Stimulated activated effector memory CD8-positive, alpha-beta T cell treated with anti-CD3 and anti-CD28 coated beads, Interleukin-12 subunit alpha, Interleukin-12 subunit beta, amount 100 ng/mL, for 72 hours (primary cell): ENCODE data around the gene JOSD1.
A peak's percentile ranks its signal among the peaks of the same experiment; 100 is the strongest.

Experiments used
- ATAC-seq: fragments of 150-1000 bp; cut with Tn5 transposase; 2 replicates; pipeline ENCODE4 v1.10.0; 2021
- DNase-seq, 2 donors: peaks; one replicate each; pipeline ENCODE4 v3.0.0; 2021 to 2022; ENCODE audit warnings: low spot score in 2 of 2
- H3K27ac Mint-ChIP-seq: one replicate; pipeline ENCODE4 v1.8.0; 2022; ENCODE audit warnings: mild to moderate bottlenecking, mixed read lengths
- H3K36me3 Mint-ChIP-seq: one replicate; pipeline ENCODE4 v1.8.0; 2022; ENCODE audit warnings: mild to moderate bottlenecking, mixed read lengths
- H3K4me1 Mint-ChIP-seq: one replicate; pipeline ENCODE4 v1.8.0; 2022; ENCODE audit warnings: mixed read lengths
- H3K4me3 Mint-ChIP-seq: one replicate; pipeline ENCODE4 v1.8.0; 2022; ENCODE audit warnings: mild to moderate bottlenecking, mixed read lengths
- H3K9me3 Mint-ChIP-seq: one replicate; pipeline ENCODE4 v1.8.0; 2022; ENCODE audit warnings: mixed read lengths

Gene JOSD1

GRCh38 chr22:38710351-38710750 is 9.6 kb upstream of the JOSD1 start:
- DNase-seq: no peak
- no peak for ATAC-seq
- Mint-ChIP-seq H3K4me3 (no peak overlapping the region), H3K36me3 (peaks cover 71% of the 10 kb centered on the region), H3K4me1 (peaks cover 76% of the 10 kb centered on the region), H3K9me3 (no peaks in the 10 kb centered on the region), H3K27ac (no peak overlapping the region)

GRCh38 chr22:38709306-38709705 is 8.6 kb upstream of the JOSD1 start:
- peaks cover 65% of the 10 kb centered on the region for H3K36me3 Mint-ChIP-seq
- H3K9me3 Mint-ChIP-seq: no peaks in the 10 kb centered on the region
- DNase-seq (no peak), ATAC-seq (no peak)
- H3K4me3 Mint-ChIP-seq: no peak overlapping the region
- H3K4me1 Mint-ChIP-seq: peaks cover 70% of the 10 kb centered on the region
- no peak overlapping the region for H3K27ac Mint-ChIP-seq

GRCh38 chr22:38707984-38708383 is 7.2 kb upstream of the JOSD1 start:
- no peak for DNase-seq
- no peak for ATAC-seq
- peak overlapping the region; percentile 91 for H3K27ac Mint-ChIP-seq
- peaks cover 58% of the 10 kb centered on the region for H3K4me1 Mint-ChIP-seq
- no peaks in the 10 kb centered on the region for H3K9me3 Mint-ChIP-seq
- H3K36me3 Mint-ChIP-seq: peaks cover 63% of the 10 kb centered on the region
- H3K4me3 Mint-ChIP-seq: peak overlapping the region; percentile 87

GRCh38 chr22:38707346-38707745 is 6.6 kb upstream of the JOSD1 start:
- Mint-ChIP-seq H3K36me3 (peaks cover 56% of the 10 kb centered on the region), H3K4me1 (peaks cover 52% of the 10 kb centered on the region), H3K27ac (peak overlapping the region; percentile 91), H3K9me3 (no peaks in the 10 kb centered on the region), H3K4me3 (peak overlapping the region; percentile 87)
- DNase-seq: no peak
- ATAC-seq: no peak

GRCh38 chr22:38706901-38707195 is 6.1 kb upstream of the JOSD1 start:
- DNase-seq (no peak), ATAC-seq (no peak)
- peak overlapping the region; percentile 87 for H3K4me3 Mint-ChIP-seq
- H3K9me3 Mint-ChIP-seq: no peaks in the 10 kb centered on the region
- peaks cover 47% of the 10 kb centered on the region for H3K4me1 Mint-ChIP-seq
- peak overlapping the region; percentile 91 for H3K27ac Mint-ChIP-seq
- peaks cover 51% of the 10 kb centered on the region for H3K36me3 Mint-ChIP-seq

GRCh38 chr22:38706101-38706900 is 5.6 kb upstream of the JOSD1 start:
- peak overlapping the region; percentile 87 for H3K4me3 Mint-ChIP-seq
- peaks cover 50% of the 10 kb centered on the region for H3K4me1 Mint-ChIP-seq
- H3K36me3 Mint-ChIP-seq: peaks cover 51% of the 10 kb centered on the region
- ATAC-seq (peak; percentile 0), DNase-seq (peak in 1 of 2 donors; percentile 77)
- H3K27ac Mint-ChIP-seq: peak overlapping the region; percentile 91
- H3K9me3 Mint-ChIP-seq: no peaks in the 10 kb centered on the region

GRCh38 chr22:38705235-38706100 is 4.7 kb upstream of the JOSD1 start, which contains the start of gene GTPBP1:
Gene GTPBP1, plus strand, starts transcription at chr22:38705944. Its CDS starts 12 bp downstream, at chr22:38705956.
- Mint-ChIP-seq H3K9me3 (no peaks in the 10 kb centered on the region), H3K4me1 (peaks cover 45% of the 10 kb centered on the region), H3K36me3 (peaks cover 50% of the 10 kb centered on the region), H3K4me3 (peak within 1 kb of the TSS; percentile 87), H3K27ac (peak within 1 kb of the TSS; percentile 91)
- ATAC-seq: peak; percentile 89
- peak; percentile 90 to 97 for DNase-seq

- no peak for ATAC-seq
Observed at GRCh38 chr22:38704654-38705234, 4.0 kb upstream of the JOSD1 start.

GRCh38 chr22:38700270-38700788 is 414 bp downstream of the JOSD1 start:
- ATAC-seq: peak; percentile 35
- Mint-ChIP-seq H3K27ac (peak overlapping the region; percentile 91), H3K36me3 (peaks cover 52% of the 10 kb centered on the region), H3K4me3 (peak overlapping the region; percentile 83), H3K9me3 (no peaks in the 10 kb centered on the region), H3K4me1 (peaks cover 38% of the 10 kb centered on the region)
- DNase-seq: no peak

More at GRCh38 chr22:38704654-38705234, 4.0 kb upstream of the JOSD1 start:
- no peak for DNase-seq
- Mint-ChIP-seq H3K9me3 (no peaks in the 10 kb centered on the region), H3K4me1 (peaks cover 43% of the 10 kb centered on the region), H3K4me3 (peak overlapping the region; percentile 87), H3K36me3 (peaks cover 49% of the 10 kb centered on the region), H3K27ac (peak overlapping the region; percentile 91)

- no peak for ATAC-seq
- peak overlapping the region; percentile 91 for H3K27ac Mint-ChIP-seq
- DNase-seq: no peak
- H3K36me3 Mint-ChIP-seq: peaks cover 53% of the 10 kb centered on the region
- peaks cover 39% of the 10 kb centered on the region for H3K4me1 Mint-ChIP-seq
- peak overlapping the region; percentile 83 for H3K4me3 Mint-ChIP-seq
- H3K9me3 Mint-ChIP-seq: no peaks in the 10 kb centered on the region
Observed at GRCh38 chr22:38699784-38700183, 959 bp downstream of the JOSD1 start.

GRCh38 chr22:38699143-38699542 is 1.6 kb downstream of the JOSD1 start:
- Mint-ChIP-seq H3K4me1 (peaks cover 41% of the 10 kb centered on the region), H3K27ac (peak overlapping the region; percentile 91), H3K9me3 (no peaks in the 10 kb centered on the region), H3K36me3 (peaks cover 60% of the 10 kb centered on the region), H3K4me3 (peak overlapping the region; percentile 83)
- no peak for ATAC-seq
- DNase-seq: no peak

GRCh38 chr22:38698407-38699094 is 2.2 kb downstream of the JOSD1 start:
- Mint-ChIP-seq H3K27ac (peak overlapping the region; percentile 91), H3K9me3 (no peaks in the 10 kb centered on the region), H3K4me3 (peak overlapping the region; percentile 83), H3K4me1 (peaks cover 45% of the 10 kb centered on the region), H3K36me3 (peaks cover 65% of the 10 kb centered on the region)
- DNase-seq: no peak
- ATAC-seq: no peak

- Mint-ChIP-seq H3K9me3 (no peaks in the 10 kb centered on the region), H3K27ac (peak overlapping the region; percentile 23), H3K4me1 (peaks cover 52% of the 10 kb centered on the region), H3K4me3 (peak overlapping the region; percentile 83), H3K36me3 (peaks cover 75% of the 10 kb centered on the region)
- DNase-seq (no peak), ATAC-seq (no peak)
Observed at GRCh38 chr22:38697425-38698089, 3.2 kb downstream of the JOSD1 start.
